Measurements from ENCODE around the gene CORO1C. TPM values are rescaled to one million over a fixed set of nuclear protein-coding genes. Genes with fewer than 3 reads are reported as not detected.
A peak's percentile ranks its signal among the peaks of the same experiment; 100 is the strongest.

Gene CORO1C
- total RNA-seq, 1 donor from 2014 or later, result 68.3 TPM

GRCh38 chr12:108730365-108731104 is 783 bp downstream of the CORO1C start:
- no peaks in the 10 kb centered on the region for H3K9me3 Mint-ChIP-seq
- H3K27ac Mint-ChIP-seq, result peak overlapping the region; percentile 86
- DNase-seq (peak; percentile 50), ATAC-seq (ENCODE audit: low read depth) (peak; percentile 4)
- peaks cover 8% of the 10 kb centered on the region for H3K36me3 Mint-ChIP-seq (ENCODE audit: low read depth)
- ChIA-PET POLR2A (interaction anchor here (0.6 to 2.5 kb wide), 18 partner anchors 11 to 168 kb away, joined by 3 to 23 read pairs (median 4); partner anchors contain the start of gene ISCU), CTCF (interaction anchor here (0.9 to 1.4 kb wide), 2 partner anchors 66 to 113 kb away, joined by 5 to 6 read pairs; no protein-coding TSS in a partner anchor)
- H3K27me3 Mint-ChIP-seq, result no peaks in the 10 kb centered on the region
- H3K4me1 Mint-ChIP-seq, result peaks cover 49% of the 10 kb centered on the region
- H3K4me3 Mint-ChIP-seq, result peak overlapping the region; percentile 97
- TF ChIP-seq CTCF (IDR thresholded peaks at IDR 0.05), result no peak
- intact Hi-C loops (cut with micrococcal nuclease), result loop anchor here (1.0 to 5.0 kb wide), 13 partner anchors 18 to 1773 kb away; partner anchors contain the start of genes FICD, ISCU, PRDM4 and PWP1

- peak overlapping the region; percentile 86 for H3K27ac Mint-ChIP-seq
- ATAC-seq (ENCODE audit: low read depth), result no peak
- no peak for TF ChIP-seq CTCF (IDR thresholded peaks at IDR 0.05)
- ChIA-PET CTCF (interaction anchor here (0.9 to 1.4 kb wide), 2 partner anchors 65 to 112 kb away, joined by 5 to 6 read pairs; no protein-coding TSS in a partner anchor), POLR2A (interaction anchor here (0.6 to 2.5 kb wide), 12 partner anchors 16 to 167 kb away, joined by 3 to 23 read pairs (median 7); partner anchors contain the start of gene ISCU)
- H3K9me3 Mint-ChIP-seq, result no peaks in the 10 kb centered on the region
- no peak for DNase-seq
- H3K27me3 Mint-ChIP-seq, result no peaks in the 10 kb centered on the region
- peaks cover 8% of the 10 kb centered on the region for H3K36me3 Mint-ChIP-seq (ENCODE audit: low read depth)
- H3K4me3 Mint-ChIP-seq, result peak overlapping the region; percentile 97
- peaks cover 56% of the 10 kb centered on the region for H3K4me1 Mint-ChIP-seq
- intact Hi-C loops (cut with micrococcal nuclease), result loop anchor here (1.0 to 5.0 kb wide), 8 partner anchors 38 to 1772 kb away; partner anchors contain the start of genes FICD, PRDM4, SSH1 and TMEM263
These were observed 1.5 kb downstream of the CORO1C start for GRCh38 chr12:108729612-108730364.

DNA sequence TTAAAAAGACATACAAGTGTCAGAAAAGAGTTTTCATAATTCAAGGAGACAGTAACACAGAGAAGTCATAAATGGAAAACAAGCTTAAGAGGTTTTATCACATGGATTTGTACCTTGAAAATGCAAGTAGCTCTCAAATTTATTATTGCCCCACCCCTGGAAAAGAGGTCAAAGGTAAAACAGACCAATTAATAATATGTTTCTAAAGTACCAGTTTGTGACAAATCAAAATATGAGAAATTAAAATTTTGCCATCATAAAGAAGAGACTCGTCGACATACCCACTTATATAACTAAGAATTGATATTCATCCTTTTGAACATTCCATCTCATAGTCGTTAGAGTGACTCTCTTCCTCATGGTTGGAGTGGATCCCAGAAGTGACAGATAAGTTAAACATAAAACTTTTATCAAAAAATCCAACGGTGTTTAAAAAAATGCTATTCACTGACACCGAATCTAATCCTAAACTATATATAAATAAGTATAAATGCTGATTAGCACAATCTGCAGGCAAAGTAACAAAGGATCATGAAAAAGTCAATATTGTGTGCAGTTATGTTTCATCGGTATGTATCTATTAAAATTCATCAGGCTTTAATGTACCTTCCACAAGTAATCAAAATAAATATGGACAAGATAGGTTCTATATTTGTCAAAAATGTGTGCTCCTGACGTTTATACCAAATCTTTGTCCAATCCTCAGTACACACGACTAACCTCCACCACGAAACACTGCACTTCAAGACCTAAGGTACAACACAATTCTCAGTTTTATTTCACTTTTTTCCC is 2.3 kb downstream of the CORO1C start:
- Mint-ChIP-seq H3K36me3 (ENCODE audit: low read depth) (peaks cover 8% of the 10 kb centered on the region), H3K4me3 (peak overlapping the region; percentile 97), H3K4me1 (peaks cover 58% of the 10 kb centered on the region), H3K9me3 (no peaks in the 10 kb centered on the region), H3K27me3 (no peaks in the 10 kb centered on the region), H3K27ac (peak overlapping the region; percentile 86)
- no peak for TF ChIP-seq CTCF (IDR thresholded peaks at IDR 0.05)
- DNase-seq (no peak), ATAC-seq (ENCODE audit: low read depth) (no peak)
- ChIA-PET CTCF (no interaction called here), POLR2A (interaction anchor here (0.9 kb wide), 1 partner anchor 12 kb away, joined by 3 read pairs; no protein-coding TSS in a partner anchor)
- intact Hi-C loops (cut with micrococcal nuclease), result no loop called here

- peak overlapping the region; percentile 11 for H3K4me3 Mint-ChIP-seq
- ATAC-seq (ENCODE audit: low read depth) (no peak), DNase-seq (no peak)
- H3K27ac Mint-ChIP-seq, result no peak overlapping the region
- H3K27me3 Mint-ChIP-seq, result no peaks in the 10 kb centered on the region
- H3K9me3 Mint-ChIP-seq, result no peaks in the 10 kb centered on the region
- ChIA-PET POLR2A (interaction anchor here (0.9 to 1.1 kb wide), 3 partner anchors 11 to 58 kb away, joined by 3 read pairs; no protein-coding TSS in a partner anchor), CTCF (no interaction called here)
- H3K36me3 Mint-ChIP-seq (ENCODE audit: low read depth), result peaks cover 8% of the 10 kb centered on the region
- H3K4me1 Mint-ChIP-seq, result peaks cover 66% of the 10 kb centered on the region
- no peak for TF ChIP-seq CTCF (IDR thresholded peaks at IDR 0.05)
- intact Hi-C loops (cut with micrococcal nuclease), result no loop called here
These were observed 3.2 kb downstream of the CORO1C start for GRCh38 chr12:108727868-108728735.
